Stimulated activated CD8-positive, alpha-beta memory T cell treated with anti-CD3 and anti-CD28 coated beads, Interleukin-12 subunit alpha, Interleukin-12 subunit beta, amount 100 ng/mL, for 1 hour (primary cell): Measurements from ENCODE around the gene PIP4K2A.

Experiments
- DNase-seq: peaks from one replicate; pipeline ENCODE4 v3.0.0-alpha.2; 2020; ENCODE audit warnings: low read depth

Gene PIP4K2A

DNA sequence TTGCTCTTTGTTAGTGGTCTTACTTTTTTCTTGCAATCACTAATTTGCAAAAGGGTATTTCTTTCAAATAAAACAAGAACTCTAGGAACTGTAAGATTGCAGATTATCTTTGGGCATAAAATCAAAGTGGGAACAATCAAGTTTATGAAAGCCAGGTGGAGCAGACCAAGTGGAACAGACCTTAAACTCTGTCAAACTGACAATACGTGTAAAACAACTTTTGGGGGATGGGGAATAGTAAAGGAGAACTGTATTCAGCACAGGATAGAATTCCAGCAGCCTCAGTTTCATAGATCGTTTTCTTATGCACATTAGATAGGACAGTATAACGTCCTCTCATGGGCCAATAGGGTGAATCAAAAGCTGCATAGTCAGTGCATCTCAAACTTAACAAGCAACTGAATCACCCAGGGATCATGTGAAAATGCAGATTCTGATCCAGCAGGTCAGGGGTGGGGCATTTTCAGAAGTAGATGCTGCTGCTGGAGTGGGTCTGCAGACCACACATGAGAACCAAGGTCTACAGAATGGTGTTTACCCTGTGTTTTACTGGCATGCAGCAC, 120.7 kb downstream of the PIP4K2A start:
- no peak for DNase-seq

DNA sequence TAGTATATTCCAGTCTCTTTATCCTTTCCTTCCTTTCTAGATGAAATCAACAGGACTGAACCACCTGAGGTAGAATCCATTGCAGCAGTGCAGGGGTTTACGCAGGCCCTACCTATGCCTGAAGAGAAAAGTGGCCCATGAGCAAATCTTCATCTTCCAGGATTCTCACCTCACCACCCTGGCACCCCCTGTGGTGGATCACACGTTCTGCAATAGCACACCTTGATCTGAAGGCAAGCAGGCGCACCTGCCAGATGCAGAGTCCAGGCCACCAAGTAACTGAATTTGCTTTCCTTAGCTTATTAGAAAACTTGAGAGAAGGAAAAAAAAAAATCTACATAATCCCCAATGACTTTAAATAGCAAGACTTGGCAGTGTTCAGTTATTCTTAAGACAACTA, 121.4 kb downstream of the PIP4K2A start:
- DNase-seq: no peak

DNA sequence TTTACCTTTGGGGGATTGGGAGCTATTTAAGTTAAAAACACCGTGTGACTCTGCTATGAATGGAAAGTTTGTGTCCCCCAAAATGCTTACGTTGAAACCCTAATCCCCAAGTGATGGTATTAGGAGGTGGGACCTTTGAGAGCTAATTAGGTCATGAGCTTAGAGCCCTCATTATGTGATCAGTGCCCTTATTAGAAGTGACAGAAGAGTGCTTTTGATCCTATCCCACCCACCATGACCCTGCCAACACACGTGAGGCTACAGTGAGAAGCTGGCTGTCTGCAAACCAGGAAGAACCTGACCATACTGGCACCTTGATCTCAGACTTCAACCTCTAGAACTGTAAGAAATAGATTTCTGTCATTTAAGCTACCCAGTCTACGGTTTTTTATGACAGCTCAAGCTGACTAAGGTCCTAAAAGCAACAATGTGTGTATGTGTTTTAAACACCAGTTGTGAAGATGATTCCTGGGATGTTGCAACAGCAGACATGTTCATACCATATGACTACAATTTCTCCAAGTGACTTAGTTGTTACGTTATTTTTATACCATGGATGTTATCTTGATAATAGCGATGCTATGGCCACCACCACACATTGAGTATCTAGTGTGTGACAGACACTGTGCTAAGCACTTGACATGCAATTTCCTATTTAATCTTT, 124.4 kb downstream of the PIP4K2A start:
- no peak for DNase-seq

DNA sequence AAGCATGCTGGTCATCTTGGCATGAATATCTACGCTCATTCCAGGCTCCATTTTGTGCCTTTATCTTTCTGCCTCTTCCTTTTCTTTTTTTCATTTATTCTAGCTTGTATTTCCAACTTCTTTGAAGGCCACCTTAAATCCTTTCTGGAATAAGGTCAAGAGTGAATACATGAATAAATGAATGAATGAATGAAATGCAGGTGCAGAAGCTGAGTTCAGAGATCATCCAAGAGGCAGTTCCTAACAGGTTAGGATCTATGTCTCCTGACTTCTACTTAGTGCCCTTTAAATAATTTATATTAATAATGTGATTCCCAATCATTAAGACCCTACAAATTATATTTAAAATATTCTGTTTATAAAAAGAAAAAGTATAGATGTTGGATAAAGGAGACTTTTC, 125.9 kb downstream of the PIP4K2A start:
- no peak for DNase-seq

GRCh38 chr10:22583683-22584082, 130.7 kb downstream of the PIP4K2A start:
- DNase-seq: no peak

- no peak for DNase-seq
Measured at GRCh38 chr10:22581461-22581860, 132.9 kb downstream of the PIP4K2A start.

DNA sequence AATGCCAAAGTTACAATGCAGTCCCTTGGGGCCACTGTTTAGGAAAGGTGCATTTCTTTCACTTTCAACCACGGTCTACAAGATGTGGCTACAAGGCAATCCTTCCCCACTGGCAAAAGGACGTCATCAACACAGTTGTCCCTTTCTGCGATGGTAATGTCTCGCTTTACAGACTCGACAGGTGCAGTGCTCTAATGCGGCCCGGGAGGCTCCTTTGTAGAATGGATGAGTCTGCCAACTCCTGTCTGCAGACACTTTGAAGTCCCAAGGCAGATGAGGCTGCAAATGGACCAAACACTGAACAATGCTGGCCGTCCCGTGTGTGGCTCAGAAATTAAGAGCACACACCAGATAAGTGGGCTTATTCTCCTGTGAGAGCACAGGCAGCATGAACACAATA, 133.7 kb downstream of the PIP4K2A start:
- no peak for DNase-seq

DNA sequence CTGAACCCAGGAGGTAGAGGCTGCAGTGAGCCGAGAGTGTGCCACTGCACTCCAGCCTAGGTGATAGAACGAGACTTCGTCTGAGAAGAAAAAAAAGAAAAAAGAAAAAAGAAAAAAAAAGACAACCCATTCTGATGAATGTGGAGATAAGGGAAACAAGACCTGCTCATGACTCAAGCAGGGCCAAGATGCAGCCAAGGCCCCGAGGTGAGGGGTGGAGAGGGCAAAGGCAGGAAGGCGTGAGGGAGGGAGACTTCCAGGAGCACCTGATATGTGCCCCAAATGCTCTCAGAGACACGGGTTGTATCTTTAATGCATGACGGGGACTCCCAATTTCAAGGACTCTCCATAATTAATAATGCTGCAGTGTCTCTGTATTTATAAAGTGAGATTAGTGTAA, 134.6 kb downstream of the PIP4K2A start:
- no peak for DNase-seq

GRCh38 chr10:22573820-22574569, 140.4 kb downstream of the PIP4K2A start:
- DNase-seq: no peak

DNA sequence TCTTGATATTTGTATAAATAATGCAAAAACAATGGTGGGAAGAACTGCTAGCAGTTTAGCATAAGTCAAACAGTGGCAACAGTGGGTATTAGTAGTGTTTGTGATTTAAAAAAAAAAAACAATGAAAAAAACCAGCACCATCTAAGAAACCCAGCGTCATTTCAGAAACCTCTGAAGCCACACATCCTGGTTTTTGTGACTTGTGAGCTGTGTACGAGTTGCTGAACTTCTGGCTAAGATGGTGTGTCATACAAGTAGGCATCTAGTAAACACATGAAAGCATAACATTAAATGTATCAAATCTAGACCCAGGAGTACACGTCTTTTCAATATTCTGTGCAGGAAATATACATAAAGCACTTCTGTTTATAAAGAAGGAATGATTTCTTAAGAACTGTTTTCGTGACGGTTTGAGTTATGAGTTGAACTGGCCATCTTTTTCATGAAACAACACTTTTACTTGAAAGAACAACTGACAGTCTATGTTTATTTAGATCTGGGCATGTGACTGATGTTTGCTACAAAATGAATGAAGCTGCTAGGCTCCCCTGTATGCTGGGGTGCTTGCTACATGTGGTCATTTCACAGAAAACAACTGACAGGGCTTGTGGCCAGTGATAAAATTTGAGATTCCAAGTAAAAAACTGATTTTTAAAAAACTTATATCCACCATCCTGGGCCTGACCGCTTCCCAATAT, 143.5 kb downstream of the PIP4K2A start:
- peak; percentile 8 for DNase-seq

DNA sequence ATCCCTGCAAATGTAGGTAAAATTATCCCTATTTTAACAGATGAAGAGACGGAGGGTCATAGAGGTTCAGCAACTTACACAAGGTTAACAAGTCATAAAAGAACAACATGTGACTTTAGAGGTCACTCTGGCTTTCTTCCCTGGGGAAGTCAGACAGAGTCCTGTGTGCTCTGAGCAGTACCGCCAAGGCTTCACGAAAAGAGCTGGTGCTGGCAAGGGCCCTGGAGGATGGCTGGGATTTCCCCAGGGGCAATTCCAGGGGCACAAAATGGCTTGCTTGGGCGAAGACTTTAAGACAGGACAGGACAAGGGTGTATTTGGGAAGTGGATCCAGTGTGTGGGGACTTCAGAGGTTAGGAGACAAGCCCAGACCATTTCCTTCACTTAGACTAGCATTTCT, 144.1 kb downstream of the PIP4K2A start:
- no peak for DNase-seq

DNA sequence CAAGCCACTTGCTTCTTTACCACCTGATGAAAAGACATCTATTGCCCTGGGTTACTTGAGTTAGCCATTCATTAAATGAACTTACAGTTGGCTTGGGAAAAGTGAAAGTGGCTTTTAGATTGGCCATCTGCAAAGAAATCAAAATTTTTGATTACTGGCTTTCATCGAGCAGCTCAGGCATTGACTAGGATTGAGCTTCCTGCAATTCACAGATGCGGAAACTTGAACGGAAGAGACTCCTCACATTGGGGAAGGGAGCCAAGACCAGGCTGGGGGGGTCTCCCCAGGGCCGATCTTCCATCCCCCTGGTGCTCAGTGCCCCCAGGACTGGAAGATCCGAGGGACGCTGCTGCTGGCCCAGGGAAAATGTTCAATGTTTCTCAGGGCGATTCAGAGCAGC, 145.4 kb downstream of the PIP4K2A start:
- DNase-seq: no peak

GRCh38 chr10:22564060-22564459, 150.3 kb downstream of the PIP4K2A start:
- no peak for DNase-seq

DNA sequence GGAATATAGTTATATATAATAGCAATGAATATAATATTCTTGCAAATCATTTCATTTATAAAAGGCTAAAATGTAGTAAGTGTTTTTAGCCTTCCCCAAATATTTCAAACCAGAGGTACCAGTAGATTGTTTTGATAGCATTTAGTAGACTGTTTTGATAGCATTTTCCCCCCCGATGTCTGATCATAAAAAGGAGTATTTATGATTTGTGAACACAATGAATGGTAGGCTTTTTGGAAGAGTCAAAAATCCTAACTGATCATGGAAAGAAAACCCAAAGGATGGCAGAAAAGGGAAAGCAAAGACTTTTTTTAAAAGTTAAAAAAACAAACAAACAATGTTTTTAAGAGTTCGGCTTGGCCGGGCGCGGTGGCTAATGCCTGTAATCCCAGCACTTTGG, 152.5 kb downstream of the PIP4K2A start:
- no peak for DNase-seq

DNA sequence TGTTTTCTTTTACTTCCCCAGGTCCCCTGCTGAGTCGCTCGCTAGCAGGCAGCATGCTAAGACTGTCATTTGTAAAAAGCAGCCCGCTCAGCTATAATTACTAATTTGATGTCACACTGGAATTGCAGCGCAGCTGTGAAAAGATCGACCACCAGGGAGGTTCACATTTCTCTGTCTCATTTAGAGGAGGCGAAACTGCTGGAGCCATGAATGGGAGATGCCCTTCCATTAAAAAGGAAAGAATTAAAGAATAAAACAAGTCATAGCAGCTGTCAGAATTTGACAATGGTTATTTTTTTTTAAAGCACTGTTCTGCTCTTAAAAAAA, 153.5 kb downstream of the PIP4K2A start:
- DNase-seq: no peak

DNA sequence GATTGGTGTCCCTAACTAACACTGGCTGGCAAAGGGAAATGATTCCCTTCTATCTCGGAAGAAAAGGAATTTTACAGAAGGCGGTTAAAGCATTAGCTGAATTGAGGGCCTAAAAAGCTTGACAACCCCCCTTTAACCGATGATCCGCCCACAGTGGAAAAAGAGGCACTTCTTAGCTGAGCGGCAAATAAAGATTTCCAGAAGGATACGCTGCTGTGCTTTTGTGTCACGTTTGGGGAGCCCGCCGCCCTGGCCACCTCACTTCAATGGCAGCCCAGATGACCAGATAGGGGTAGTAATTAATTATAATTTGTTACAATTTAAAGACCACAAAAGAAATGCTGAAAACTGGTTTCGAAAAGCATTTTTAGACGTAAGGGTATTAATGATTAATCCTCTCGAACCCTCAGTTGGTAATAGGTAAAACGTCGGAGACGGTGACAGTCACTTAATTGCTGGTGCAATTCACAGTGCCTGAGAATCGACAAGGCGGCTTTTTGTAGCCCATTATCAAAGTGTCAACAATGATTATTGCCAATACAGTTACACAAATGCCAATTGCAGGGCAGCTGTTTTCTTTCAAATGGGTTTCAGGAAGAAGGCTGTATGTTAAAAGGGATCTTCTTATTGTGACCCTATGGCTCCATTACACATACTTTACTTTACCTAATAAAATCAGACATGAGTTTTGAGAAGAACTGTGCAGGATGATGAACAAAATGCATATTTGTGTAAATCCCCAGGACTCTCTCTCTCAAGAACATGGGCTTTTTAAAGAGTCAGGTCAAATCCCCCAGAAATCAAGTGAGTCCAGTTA, 154.1 kb downstream of the PIP4K2A start:
- DNase-seq: no peak

DNA sequence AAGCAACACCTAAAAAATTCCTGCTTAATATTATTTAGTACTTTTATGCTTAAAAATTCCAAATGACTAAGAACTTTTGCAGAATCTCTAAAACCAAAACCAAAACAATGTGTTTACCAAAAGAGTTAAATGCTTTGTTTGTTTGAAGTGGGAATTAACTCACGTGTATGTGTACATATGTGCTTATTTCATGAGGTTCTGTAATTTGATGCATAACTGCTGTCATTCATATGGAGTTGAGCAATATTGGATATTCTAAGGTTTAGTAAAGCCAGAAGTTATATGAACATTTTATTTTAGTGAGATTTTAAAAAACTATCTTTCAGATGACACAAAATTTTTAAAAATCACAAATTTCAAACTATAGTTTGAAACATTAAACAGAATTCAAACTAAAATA, 157.1 kb downstream of the PIP4K2A start:
- DNase-seq: no peak

DNA sequence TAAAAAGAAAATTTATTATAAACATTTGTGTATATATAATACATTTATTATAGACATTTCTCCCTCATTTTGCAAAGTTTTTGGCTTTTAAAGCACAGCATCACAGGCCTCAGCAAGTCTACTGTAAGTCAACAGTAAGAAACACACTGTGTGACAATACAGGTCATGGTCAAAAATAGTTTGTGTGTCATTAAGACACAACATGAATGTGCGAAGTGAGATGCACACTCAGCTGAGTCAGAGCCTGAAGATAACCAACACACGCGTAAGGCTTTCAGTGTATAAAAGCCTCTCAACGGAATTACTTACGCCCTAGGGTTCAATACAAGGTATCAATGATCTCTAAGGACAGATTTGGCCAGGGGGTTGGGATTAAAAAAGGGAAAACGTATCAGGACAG, 157.6 kb downstream of the PIP4K2A start:
- DNase-seq: no peak

DNA sequence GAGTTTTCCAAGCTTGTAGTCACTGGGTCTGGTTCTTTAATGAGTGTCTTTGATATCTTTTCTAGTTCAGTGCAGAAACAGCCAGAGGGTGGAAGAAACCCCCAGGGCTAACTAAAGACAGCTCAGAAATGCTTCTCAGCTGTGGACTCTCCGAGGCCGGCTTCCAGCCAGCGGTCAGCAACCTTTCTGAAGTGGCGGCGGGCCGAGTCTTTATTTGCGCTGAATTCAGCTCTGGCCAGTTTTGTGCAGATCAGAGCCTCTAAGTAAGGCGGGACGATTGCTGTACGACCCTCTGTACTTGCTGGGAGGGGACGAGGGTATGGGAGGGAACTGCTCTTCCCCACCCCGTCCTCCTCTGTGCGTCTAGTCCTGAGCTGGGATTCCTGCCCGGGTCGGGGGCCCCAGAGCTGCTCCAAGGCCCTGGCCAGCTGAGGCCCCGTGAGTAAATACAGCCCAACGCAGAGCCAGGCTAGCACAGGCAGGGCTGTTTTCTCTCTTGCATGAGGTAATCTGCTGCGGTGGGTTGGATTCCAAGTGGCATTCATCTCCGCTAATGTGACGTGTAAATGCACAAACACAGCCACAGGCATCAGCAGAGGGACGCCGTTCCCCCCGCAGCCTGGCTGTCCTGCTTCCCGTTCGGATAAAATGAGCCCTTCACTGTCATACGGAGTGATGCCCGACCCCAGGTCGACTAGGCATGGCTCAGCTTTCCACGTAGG, 159.8 kb downstream of the PIP4K2A start:
- no peak for DNase-seq

DNA sequence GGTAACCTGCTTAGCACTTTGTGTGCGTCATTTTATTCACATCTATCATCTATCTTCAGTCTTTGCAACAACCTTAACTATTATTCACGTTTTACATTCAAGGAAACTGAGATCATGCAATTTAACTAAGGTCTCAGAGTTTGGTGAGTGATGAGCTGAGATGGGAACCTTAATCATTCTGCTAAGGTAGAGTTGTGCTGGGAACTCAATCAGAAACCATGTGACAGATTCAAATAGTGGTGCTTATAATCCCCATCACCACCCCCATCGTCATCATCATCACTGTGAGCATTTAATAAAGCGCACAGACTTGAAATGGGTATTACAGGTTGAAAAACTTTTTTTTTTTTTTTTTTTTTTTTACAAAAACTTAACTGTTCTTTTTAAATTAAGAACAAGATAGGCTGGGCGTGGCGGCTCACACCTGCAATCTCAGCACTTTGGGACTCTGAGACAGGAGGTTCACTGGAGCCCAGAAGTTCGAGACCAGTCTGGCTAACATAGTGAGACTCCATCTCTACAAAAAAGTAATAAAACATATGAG, 160.9 kb downstream of the PIP4K2A start:
- no peak for DNase-seq

DNA sequence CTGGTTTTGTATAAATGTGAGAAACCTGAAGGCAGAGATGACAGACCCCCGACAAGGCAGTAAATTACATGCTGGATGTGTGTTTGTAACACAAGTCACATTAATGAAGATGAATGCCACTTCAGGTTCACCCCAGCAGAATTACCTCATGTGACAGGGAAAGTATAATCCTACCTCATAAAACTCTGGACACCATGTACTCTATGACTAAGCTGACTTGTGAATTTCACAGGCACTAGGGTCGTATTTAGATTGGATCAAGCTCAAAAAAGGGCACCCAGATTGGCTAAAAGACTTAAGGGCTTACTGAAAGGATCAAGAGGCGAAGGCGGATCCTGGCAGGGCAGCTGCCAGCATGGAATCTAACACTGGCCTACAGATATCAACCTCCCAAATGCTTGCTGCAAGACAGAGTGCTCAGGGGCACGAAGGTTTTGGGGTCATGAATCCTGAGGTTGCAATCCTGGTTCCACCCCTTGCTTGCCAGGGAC, 161.4 kb downstream of the PIP4K2A start:
- DNase-seq: no peak
